HG03039 (cell line): ENCODE results near the gene ARV1.
"Not testable (repeated sequence)": the region's sequence is repeated elsewhere in the genome, so short reads cannot be mapped to it uniquely, and the experiment has no call there.

ENCODE experiments used
- ATAC-seq: cut with Tn5 transposase; IDR thresholded peaks from one replicate; pipeline ENCODE4 v1.9.1; 2021; ENCODE audit warnings: mild to moderate bottlenecking, moderate library complexity; ENCODE audit not compliant: unreplicated experiment

Gene ARV1

GRCh38 chr1:230976360-230976759 lies 2.5 kb upstream of the ARV1 start:
- ATAC-seq: no peak

GRCh38 chr1:230976825-230977747 lies 1.8 kb upstream of the ARV1 start:
- ATAC-seq: no peak

DNA sequence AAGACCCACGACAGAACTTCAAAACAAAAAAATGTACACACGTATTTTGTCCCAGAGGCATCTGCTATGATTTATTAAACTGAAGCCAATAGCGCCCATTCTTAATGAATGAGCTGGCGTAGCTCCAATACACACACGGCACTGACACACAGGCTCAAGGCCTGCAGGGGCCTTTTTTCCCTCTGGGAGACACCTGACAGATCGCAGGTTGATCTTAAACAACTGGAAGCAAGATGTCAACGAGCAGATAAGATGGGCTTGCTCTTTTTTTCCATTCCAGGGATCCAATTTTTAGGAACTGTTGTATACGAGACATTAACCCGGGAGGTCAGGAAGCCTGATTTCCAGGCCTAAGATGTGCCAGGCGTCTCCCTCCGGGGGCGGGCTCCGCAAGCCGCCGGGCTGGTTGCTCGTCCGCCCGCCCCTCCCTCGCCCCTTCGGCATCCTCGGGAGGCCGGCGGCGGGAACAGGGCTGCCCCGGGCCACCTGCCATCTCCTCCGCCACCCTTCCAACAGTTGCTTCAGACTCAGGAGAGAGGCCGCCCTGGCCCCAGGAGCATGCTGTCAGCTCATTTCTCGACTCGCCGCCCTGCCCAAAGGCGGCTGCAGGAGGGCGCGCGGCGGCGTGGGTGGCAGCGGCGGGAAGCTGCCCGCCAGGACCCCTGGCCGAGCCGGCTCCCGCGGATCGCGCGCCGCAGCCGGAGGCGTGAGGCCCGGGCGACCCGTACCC lies 968 bp upstream of the ARV1 start:
- ATAC-seq: peak; percentile 8

DNA sequence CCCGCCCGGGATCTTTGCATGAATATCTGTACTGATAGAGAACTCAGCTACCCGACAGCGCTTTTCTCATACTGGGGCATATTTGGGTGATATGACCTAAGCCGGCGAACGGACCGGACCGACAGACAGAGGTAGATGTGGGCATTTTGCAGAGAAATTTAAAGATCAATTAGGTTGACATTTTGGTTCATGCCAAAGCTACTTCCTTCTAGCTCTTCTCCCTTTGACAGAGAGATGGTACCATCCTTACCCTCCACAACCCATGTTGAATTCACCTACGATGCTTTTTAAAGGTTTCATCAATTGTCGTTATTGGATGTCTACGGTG lies 459 bp downstream of the ARV1 start:
- no peak for ATAC-seq

- ATAC-seq: no peak
These were observed 1.1 kb downstream of the ARV1 start for GRCh38 chr1:230979952-230980351.

- ATAC-seq: no peak
These were observed 3.8 kb downstream of the ARV1 start for GRCh38 chr1:230982696-230983095.

- no peak for ATAC-seq
These were observed 4.9 kb downstream of the ARV1 start for GRCh38 chr1:230983811-230984210.

DNA sequence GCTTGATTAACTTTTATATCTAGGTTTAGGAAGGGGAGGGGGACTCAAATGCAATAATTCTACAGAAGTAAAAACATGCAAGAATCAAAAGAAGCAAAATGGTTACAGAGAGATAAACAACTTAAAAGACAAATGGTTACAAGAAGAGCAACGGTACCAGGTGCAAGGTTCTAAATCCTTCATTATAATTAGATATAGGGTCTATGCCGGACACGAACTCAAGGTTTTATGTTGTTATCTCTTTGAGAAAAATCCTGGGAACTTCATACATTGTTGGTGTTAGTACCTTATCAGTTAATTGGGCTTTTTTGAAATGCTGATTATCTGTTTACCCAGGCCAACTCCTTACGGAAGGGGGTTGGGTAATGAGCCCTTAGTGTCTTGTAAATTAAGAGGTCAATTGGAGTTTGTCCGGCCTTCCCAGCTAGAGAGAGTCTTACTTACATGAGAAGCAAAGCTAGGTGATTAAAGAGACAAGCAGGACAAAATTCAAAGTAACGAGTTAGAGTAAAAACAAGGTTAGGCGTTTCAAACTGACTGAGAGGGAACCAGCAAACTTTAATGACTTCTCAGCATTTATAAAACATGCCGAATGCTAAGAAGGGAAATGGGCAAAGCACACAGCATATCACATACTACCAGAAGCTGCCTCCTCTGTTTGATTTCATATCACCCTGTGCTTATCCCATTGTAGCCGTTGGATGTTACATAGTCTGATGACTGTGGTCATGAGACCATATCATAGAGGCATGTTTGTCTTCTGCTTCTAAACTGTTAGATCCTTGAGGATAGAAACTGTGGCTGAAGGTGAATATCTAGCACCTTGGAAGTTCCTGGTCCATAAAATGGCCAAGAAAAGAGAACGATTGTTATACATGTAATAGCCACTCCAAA lies 6.0 kb downstream of the ARV1 start:
- ATAC-seq: not testable (repeated sequence)

- ATAC-seq: no peak
These were observed 6.8 kb downstream of the ARV1 start for GRCh38 chr1:230985711-230986110.

- no peak for ATAC-seq
These were observed 8.1 kb downstream of the ARV1 start for GRCh38 chr1:230986976-230987375.

DNA sequence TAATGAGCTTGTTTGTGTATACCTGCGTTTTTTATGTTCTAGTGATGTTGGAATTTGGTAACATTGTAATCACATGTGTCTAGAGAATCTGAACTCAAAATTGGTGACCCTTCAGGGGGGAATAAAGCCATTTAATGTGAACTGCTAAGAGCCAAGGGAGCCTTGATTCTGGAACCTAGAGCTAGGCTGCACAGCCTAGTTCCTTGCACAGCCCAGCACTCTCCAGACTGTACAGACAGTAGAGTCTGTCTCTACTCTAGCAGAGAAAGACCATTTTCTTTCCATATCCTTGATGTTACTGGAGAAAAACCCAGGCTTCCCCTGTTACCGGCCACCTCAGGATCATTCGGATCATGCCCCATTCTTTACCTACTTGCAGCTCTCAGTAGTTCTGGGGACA lies 8.6 kb downstream of the ARV1 start:
- ATAC-seq: no peak

- ATAC-seq: no peak
These were observed 13.3 kb downstream of the ARV1 start for GRCh38 chr1:230992100-230992774.

- no peak for ATAC-seq
These were observed 16.0 kb downstream of the ARV1 start for GRCh38 chr1:230994860-230995259.

- no peak for ATAC-seq
These were observed 21.3 kb downstream of the ARV1 start for GRCh38 chr1:231000201-231000600.

GRCh38 chr1:231000639-231001038 lies 21.7 kb downstream of the ARV1 start:
- ATAC-seq: no peak

GRCh38 chr1:231001892-231002291 lies 23.0 kb downstream of the ARV1 start:
- ATAC-seq: no peak

- not testable (repeated sequence) for ATAC-seq
These were observed 28.6 kb downstream of the ARV1 start for GRCh38 chr1:231007535-231007934.

DNA sequence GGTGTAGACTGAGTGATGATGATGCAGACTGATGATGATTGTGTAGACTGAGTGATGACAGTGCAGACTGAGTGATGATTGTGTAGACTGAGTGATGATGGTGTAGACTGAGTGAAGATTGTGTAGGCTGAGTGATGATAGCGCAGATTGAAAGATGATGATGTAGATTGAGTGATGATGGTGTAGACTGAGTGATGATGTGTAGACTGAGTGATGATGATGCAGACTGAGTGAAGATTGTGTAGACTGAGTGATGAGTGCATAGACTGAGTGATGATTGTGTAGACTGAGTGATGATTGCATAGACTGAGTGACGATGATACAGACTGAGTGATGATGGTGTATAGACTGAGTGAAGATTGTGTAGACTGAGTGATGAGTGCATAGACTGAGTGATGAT lies 32.5 kb downstream of the ARV1 start:
- no peak for ATAC-seq

DNA sequence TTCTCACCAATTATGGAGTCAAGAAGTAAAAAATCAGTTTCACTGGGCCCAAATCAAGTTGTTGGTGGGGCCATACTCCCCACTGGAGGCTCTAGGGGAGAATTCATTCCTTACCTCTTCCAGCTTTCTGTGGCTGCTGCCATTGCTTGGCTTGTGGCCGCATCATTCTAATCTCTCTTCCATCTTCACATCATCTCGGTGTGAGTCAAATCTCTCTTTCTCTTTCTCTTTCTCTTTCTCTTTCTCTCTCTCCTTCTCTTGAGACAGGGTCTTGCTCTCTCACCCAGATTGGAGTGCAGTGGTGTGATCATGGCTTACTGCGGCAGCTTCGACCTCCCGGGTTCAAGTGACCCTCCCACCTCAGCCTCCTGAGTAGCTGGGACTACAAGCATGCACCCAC lies 33.1 kb downstream of the ARV1 start:
- no peak for ATAC-seq

DNA sequence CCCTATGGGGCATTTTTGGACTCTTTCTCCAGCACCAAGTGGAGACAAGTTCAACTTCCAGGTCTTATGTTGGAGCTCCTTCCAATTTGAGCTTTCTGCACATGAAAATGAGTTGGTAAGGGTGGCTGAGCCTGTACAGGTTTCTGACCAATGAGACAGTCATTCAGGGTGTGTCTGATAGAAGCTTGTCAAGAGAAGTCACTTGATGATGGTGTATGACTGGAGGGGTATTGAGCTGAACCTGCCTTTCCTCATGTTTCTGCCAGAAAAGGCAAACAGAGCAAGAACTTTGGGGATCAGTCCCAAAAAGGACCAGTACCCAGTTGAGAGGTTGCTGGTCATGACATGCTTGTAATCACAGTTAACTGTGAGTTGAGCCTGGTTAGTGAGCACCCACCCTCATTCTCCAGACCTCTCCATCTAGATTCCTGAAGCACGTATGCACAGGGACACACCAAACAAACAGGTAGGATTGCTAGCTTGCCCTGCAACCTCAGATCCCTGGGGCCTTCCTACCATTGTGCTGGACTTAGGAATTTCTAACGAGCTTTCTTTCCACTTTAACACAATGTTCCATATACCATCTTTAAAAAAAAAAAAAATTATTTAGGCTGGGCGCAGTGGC lies 34.6 kb downstream of the ARV1 start:
- ATAC-seq: no peak
